ENCODE data around the gene GDF2.

- TF ChIP-seq EZH2 (IDR thresholded peaks at IDR 0.05; ENCODE audit: borderline replicate concordance, low read depth, low read length, poor library complexity, severe bottlenecking) (no peak), CTCF (conservative IDR thresholded peaks at IDR 0.05; ENCODE audit: low read depth, low read length) (no peak)
Measured at GRCh38 chr10:47295411-47295810, 26.8 kb upstream of the GDF2 start.
